ENCODE data around the gene ADPRS.

The ADPRS gene

DNA sequence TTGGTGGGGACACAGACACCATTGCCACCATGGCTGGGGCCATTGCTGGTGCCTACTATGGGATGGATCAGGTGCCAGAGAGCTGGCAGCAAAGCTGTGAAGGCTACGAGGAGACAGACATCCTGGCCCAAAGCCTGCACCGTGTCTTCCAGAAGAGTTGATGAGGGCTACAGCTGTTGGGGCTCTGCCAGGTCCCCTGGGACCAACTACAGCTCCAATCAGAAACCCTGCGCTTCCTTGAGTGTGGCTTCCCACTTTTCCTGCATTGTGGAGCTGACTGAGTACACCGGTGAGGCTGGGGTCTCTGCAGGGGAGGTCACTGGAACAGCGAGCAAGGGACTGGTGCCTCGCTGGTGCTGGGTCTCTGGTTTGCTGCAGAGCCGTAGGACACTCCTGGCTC is 4.5 kb downstream of the ADPRS start:
- intact Hi-C loops (cut with DNase I; ENCODE audit: low total_unique reads) = no loop called here
- DNase-seq = peak in 1 of 2 donors; percentile 60
- TF ChIP-seq, protein P1, sequence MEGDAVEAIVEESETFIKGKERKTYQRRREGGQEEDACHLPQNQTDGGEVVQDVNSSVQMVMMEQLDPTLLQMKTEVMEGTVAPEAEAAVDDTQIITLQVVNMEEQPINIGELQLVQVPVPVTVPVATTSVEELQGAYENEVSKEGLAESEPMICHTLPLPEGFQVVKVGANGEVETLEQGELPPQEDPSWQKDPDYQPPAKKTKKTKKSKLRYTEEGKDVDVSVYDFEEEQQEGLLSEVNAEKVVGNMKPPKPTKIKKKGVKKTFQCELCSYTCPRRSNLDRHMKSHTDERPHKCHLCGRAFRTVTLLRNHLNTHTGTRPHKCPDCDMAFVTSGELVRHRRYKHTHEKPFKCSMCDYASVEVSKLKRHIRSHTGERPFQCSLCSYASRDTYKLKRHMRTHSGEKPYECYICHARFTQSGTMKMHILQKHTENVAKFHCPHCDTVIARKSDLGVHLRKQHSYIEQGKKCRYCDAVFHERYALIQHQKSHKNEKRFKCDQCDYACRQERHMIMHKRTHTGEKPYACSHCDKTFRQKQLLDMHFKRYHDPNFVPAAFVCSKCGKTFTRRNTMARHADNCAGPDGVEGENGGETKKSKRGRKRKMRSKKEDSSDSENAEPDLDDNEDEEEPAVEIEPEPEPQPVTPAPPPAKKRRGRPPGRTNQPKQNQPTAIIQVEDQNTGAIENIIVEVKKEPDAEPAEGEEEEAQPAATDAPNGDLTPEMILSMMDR (IDR thresholded peaks at IDR 0.05) = no peak
- no peaks in the 10 kb centered on the region for H3K9me3 ChIP-seq
- no peaks in the 10 kb centered on the region for H3K27me3 ChIP-seq
- H3K4me1 ChIP-seq = peaks cover 0 to 47% (median 32%) of the 10 kb centered on the region in 4 donors
- no peak overlapping the region for H3K4me3 ChIP-seq
- peaks cover 31 to 75% (median 42%) of the 10 kb centered on the region in 3 donors for H3K36me3 ChIP-seq
- H3K27ac ChIP-seq = no peak overlapping the region

DNA sequence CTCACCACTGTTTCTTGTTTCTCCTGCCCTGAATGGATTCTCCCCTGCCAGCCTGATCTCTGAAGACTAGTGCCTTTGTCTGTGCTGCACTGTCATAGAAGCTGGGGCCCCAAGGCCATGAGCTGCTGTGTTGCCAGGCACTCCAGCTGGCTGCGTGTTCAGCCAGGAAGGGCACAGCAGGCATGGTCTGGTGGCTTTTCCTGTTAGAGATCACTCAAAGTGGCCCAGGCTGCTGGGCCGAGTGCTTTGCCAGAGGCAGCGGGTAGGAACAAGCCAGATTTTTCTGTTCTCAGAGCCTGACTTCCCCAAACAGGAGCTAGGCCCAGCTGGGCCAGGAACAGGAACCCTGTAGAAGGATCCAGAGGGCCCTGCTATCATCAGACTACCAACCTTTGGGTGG is 5.2 kb downstream of the ADPRS start:
- TF ChIP-seq, protein P1 (IDR thresholded peaks at IDR 0.05) = no peak
- peak overlapping the region in 1 of 2 donors; percentile 8 for H3K27ac ChIP-seq
- H3K36me3 ChIP-seq = peaks cover 31 to 82% (median 42%) of the 10 kb centered on the region in 3 donors
- peaks cover 0 to 44% (median 29%) of the 10 kb centered on the region in 4 donors for H3K4me1 ChIP-seq
- H3K27me3 ChIP-seq = no peaks in the 10 kb centered on the region
- H3K4me3 ChIP-seq = no peak overlapping the region
- H3K9me3 ChIP-seq = no peaks in the 10 kb centered on the region
- intact Hi-C loops (cut with DNase I; ENCODE audit: low total_unique reads) = no loop called here
- DNase-seq = peak in 1 of 2 donors; percentile 65

DNA sequence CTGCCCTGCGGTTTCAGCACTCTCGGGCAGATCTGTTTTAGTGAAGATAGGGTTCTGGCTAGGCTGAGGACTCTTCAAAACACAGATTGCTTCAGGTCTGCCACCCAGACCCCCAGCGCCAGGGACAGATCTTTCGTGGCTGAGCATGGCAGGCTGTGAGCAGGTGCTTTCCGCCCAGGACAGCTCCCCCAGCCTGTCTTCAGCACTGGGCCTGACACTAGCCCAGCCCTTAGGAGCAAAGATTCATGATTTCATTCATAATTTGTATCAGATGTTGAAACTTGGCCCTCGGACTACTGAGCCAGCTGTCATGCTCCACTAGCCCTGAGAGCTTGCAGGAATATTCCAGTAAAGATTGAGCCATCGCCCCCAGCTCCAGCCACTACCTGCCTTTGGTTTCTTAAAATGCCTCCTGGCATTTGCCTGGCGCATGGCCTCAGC is 5.9 kb downstream of the ADPRS start:
- peak in 1 of 2 donors; percentile 41 for DNase-seq
- Histone ChIP-seq H3K27me3 (no peaks in the 10 kb centered on the region), H3K27ac (peak overlapping the region in 1 of 2 donors; percentile 8), H3K4me1 (peaks cover 0 to 39% (median 24%) of the 10 kb centered on the region in 4 donors), H3K36me3 (peaks cover 31 to 82% (median 42%) of the 10 kb centered on the region in 3 donors), H3K4me3 (no peak overlapping the region), H3K9me3 (no peaks in the 10 kb centered on the region)
- intact Hi-C loops (cut with DNase I; ENCODE audit: low total_unique reads) = loop anchor here (5.0 kb wide), 2 partner anchors 98 to 193 kb away; no protein-coding TSS in a partner anchor
- TF ChIP-seq, protein P1 (IDR thresholded peaks at IDR 0.05) = no peak

DNA sequence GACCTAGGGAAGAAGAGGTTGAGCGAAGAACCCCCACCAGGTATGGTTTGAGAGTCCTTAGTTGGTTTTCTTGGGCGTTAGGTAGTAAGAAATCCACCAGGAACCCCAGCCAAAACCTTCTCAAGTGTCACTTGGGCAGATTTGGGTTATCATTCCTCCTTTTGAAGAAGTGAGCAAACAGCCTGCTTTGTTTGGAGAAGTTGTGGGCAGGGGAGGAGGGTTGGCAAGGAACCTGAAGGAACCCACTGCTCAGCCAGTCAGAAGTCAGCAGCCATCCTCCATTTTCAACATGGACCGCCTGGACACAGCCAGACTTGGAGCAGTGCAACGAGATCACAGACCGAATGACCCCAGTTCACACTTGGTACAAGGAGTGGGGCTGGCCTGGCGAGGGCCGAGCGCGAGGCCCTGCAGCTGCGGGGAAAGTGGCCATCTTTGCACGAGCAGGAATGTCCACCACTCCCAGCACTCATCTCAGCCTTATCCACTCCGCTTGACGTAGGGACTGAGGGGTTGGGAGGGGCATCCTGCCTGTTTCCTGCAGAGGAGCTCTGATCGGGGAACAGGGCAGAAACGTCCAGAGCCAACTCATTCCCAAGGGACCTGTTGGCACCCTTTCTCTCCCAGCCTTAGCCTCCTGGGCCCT is 7.2 kb downstream of the ADPRS start:
- TF ChIP-seq, protein P1 (IDR thresholded peaks at IDR 0.05) = no peak
- Histone ChIP-seq H3K4me1 (peaks cover 0 to 39% (median 23%) of the 10 kb centered on the region in 4 donors), H3K4me3 (no peak overlapping the region), H3K27ac (peak overlapping the region in 1 of 2 donors; percentile 24), H3K9me3 (no peaks in the 10 kb centered on the region), H3K36me3 (peaks cover 31 to 75% (median 42%) of the 10 kb centered on the region in 3 donors), H3K27me3 (no peaks in the 10 kb centered on the region)
- DNase-seq = peak in 1 of 2 donors; percentile 57
- intact Hi-C loops (cut with DNase I; ENCODE audit: low total_unique reads) = loop anchor here (5.0 kb wide), 2 partner anchors 96 to 191 kb away; no protein-coding TSS in a partner anchor

DNA sequence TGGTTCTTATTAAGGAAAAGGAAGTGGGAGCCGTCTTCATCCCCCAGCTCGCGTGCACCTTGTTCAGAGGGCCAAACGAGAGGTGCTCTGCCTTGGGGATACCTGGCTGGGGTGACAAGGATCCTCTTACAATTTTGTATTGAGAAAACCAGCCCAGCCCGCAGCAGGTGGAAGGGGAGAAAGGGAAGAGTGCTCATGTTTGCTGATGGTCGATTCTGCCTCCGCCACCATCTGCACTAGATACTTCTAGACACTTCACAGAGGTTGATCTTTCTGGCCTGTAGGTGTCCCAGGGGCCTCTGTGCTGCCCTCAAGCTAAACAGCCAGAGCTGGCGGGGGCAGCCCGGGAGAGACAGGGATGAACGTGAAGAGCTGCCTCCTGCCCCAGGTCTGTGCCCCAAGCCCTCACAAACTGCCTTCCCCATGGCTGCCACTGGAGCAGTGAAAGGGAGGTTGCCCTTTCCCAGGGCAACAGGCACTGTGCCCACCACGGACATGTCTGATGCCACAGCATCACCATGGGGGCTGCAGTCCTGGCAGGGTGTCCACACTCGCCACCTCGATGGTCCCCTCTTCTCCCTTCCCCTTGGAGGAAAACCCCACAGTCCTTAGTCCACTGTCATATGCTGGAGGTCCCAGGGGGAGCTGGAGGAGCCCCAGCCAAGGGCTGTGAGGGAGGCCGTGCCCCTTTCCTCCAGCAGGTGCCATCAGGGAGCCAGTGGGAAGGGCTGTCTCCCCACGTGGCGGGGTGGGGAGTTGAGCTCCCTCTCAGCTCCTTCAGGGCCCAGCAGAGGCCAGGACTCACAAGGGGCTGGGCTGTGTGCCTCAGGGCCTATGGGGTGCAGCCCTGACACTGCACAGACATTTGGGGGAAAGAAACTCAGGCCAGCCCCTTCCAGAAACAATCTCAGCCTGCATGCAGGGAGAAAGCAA is 8.1 kb downstream of the ADPRS start:
- no peaks in the 10 kb centered on the region for H3K27me3 ChIP-seq
- intact Hi-C loops (cut with DNase I; ENCODE audit: low total_unique reads) = loop anchor here (5.0 kb wide), 2 partner anchors 96 to 191 kb away; no protein-coding TSS in a partner anchor
- H3K4me1 ChIP-seq = peaks cover 0 to 34% (median 17%) of the 10 kb centered on the region in 4 donors
- DNase-seq = no peak
- TF ChIP-seq, protein P1 (IDR thresholded peaks at IDR 0.05) = peak in 1 of 2 experiments; percentile 5
- no peaks in the 10 kb centered on the region for H3K9me3 ChIP-seq
- H3K36me3 ChIP-seq = peaks cover 27 to 67% (median 33%) of the 10 kb centered on the region in 3 donors
- H3K27ac ChIP-seq = peak overlapping the region in 1 of 2 donors; percentile 24
- no peak overlapping the region for H3K4me3 ChIP-seq
